ENCODE results near the gene ASB8.

DNA sequence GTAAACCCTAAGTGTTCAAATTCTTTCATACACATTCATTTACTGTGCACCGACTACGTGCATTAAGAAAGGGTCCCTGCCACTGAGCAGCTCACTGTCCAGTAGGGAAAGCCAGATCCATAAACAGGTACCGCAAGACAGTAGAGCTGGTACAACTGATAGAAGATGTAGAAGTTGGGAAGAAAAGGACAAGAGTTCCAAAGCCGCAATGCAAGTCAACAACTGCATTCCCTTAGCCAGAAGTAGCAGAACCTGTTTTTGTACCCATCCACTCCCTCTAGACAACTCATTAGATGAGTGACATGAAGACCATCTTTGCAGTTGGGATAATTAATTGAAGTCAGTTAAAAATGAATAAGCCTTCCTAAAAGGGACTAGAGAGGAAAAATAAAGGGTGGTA is 52.8 kb downstream of the ASB8 start:
- TF ChIP-seq, protein P1, sequence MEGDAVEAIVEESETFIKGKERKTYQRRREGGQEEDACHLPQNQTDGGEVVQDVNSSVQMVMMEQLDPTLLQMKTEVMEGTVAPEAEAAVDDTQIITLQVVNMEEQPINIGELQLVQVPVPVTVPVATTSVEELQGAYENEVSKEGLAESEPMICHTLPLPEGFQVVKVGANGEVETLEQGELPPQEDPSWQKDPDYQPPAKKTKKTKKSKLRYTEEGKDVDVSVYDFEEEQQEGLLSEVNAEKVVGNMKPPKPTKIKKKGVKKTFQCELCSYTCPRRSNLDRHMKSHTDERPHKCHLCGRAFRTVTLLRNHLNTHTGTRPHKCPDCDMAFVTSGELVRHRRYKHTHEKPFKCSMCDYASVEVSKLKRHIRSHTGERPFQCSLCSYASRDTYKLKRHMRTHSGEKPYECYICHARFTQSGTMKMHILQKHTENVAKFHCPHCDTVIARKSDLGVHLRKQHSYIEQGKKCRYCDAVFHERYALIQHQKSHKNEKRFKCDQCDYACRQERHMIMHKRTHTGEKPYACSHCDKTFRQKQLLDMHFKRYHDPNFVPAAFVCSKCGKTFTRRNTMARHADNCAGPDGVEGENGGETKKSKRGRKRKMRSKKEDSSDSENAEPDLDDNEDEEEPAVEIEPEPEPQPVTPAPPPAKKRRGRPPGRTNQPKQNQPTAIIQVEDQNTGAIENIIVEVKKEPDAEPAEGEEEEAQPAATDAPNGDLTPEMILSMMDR (IDR thresholded peaks at IDR 0.05), result no peak
- TF ChIP-seq POLR2A (IDR thresholded peaks at IDR 0.05), result no peak

All from right lobe of liver (tissue), 4 donors.